ENCODE measurements around the gene NELL2. TPM values are rescaled to one million over a fixed set of nuclear protein-coding genes. Genes with fewer than 3 reads are reported as not detected.

NELL2 gene
- total RNA-seq, 4 donors from 2014 or later = 0.12 to 42.0 (median 2.0) TPM; not detected in 1

GRCh38 chr12:44510076-44510475 is 366.0 kb downstream of the NELL2 start:
- Histone ChIP-seq H3K27ac (no peak overlapping the region), H3K9me3 (no peaks in the 10 kb centered on the region), H3K36me3 (no peaks in the 10 kb centered on the region), H3K27me3 (no peaks in the 10 kb centered on the region), H3K4me3 (no peak overlapping the region), H3K4me1 (no peaks in the 10 kb centered on the region)
- TF ChIP-seq CTCF (IDR thresholded peaks at IDR 0.05) = no peak
- TF ChIP-seq POLR2AphosphoS5 (IDR thresholded peaks at IDR 0.05) = no peak
- no peak for TF ChIP-seq EP300 (IDR thresholded peaks at IDR 0.05)
- TF ChIP-seq POLR2A (IDR thresholded peaks at IDR 0.05) = no peak
- no peak for ATAC-seq
- WGBS, 2 donors (ENCODE audit: low coverage in 1 of 2) = 48 to 67% methylated on average over 3 to 4 of the region's 4 CpGs

GRCh38 chr12:44509471-44509870 is 366.6 kb downstream of the NELL2 start:
- Histone ChIP-seq H3K4me1 (no peaks in the 10 kb centered on the region), H3K27me3 (no peaks in the 10 kb centered on the region), H3K27ac (no peak overlapping the region), H3K9me3 (no peaks in the 10 kb centered on the region), H3K4me3 (no peak overlapping the region), H3K36me3 (no peaks in the 10 kb centered on the region)
- WGBS, 2 donors (ENCODE audit: low coverage in 1 of 2) = 39 to 44% methylated on average over 2 of the region's 2 CpGs
- ATAC-seq = no peak
- TF ChIP-seq EP300 (IDR thresholded peaks at IDR 0.05) (no peak), POLR2AphosphoS5 (IDR thresholded peaks at IDR 0.05) (no peak), POLR2A (IDR thresholded peaks at IDR 0.05) (no peak), CTCF (IDR thresholded peaks at IDR 0.05) (no peak)

GRCh38 chr12:44507461-44507860 is 368.7 kb downstream of the NELL2 start:
- no peak for TF ChIP-seq POLR2A (IDR thresholded peaks at IDR 0.05)
- no peak for TF ChIP-seq EP300 (IDR thresholded peaks at IDR 0.05)
- TF ChIP-seq CTCF (IDR thresholded peaks at IDR 0.05) = no peak
- TF ChIP-seq POLR2AphosphoS5 (IDR thresholded peaks at IDR 0.05) = no peak
- no peak overlapping the region for H3K27ac ChIP-seq
- 25 to 45% methylated on average over 1 of the region's 1 CpG for WGBS, 2 donors (ENCODE audit: low coverage in 1 of 2)
- no peaks in the 10 kb centered on the region for H3K4me1 ChIP-seq
- H3K9me3 ChIP-seq = peaks cover 0 to 2% (median 0%) of the 10 kb centered on the region in 3 donors
- ATAC-seq = no peak
- H3K27me3 ChIP-seq = no peaks in the 10 kb centered on the region
- no peak overlapping the region for H3K4me3 ChIP-seq
- no peaks in the 10 kb centered on the region for H3K36me3 ChIP-seq

- Histone ChIP-seq H3K36me3 (no peaks in the 10 kb centered on the region), H3K4me3 (no peak overlapping the region), H3K27me3 (no peaks in the 10 kb centered on the region), H3K9me3 (peaks cover 0 to 4% (median 0%) of the 10 kb centered on the region in 3 donors), H3K27ac (no peak overlapping the region), H3K4me1 (no peaks in the 10 kb centered on the region)
- no peak for TF ChIP-seq POLR2A (IDR thresholded peaks at IDR 0.05)
- no peak for ATAC-seq
Observed at GRCh38 chr12:44504799-44505198, 371.3 kb downstream of the NELL2 start.

- Histone ChIP-seq H3K9me3 (peaks cover 0 to 4% (median 0%) of the 10 kb centered on the region in 3 donors), H3K27me3 (no peaks in the 10 kb centered on the region)
Observed at GRCh38 chr12:44503329-44503728, 372.8 kb downstream of the NELL2 start.

More at GRCh38 chr12:44503329-44503728, 372.8 kb downstream of the NELL2 start:
- TF ChIP-seq POLR2AphosphoS5 (IDR thresholded peaks at IDR 0.05) (no peak), EP300 (IDR thresholded peaks at IDR 0.05) (no peak), POLR2A (IDR thresholded peaks at IDR 0.05) (no peak), CTCF (IDR thresholded peaks at IDR 0.05) (no peak)
- no peaks in the 10 kb centered on the region for H3K4me1 ChIP-seq
- H3K4me3 ChIP-seq = no peak overlapping the region
- H3K36me3 ChIP-seq = no peaks in the 10 kb centered on the region
- no peak for ATAC-seq
- no peak overlapping the region for H3K27ac ChIP-seq

All from gastroesophageal sphincter (tissue), 4 donors.